Activated CD4-positive, alpha-beta T cell treated with anti-CD3 and anti-CD28 coated beads for 24 hours (primary cell): ENCODE results near the gene PPP2R5C.

Experiments
- DNase-seq, 2 donors: peaks; one replicate each; pipeline ENCODE4 v3.0.0-alpha.2; 2020; ENCODE audit warnings: low read depth in 2 of 2

Gene PPP2R5C

DNA sequence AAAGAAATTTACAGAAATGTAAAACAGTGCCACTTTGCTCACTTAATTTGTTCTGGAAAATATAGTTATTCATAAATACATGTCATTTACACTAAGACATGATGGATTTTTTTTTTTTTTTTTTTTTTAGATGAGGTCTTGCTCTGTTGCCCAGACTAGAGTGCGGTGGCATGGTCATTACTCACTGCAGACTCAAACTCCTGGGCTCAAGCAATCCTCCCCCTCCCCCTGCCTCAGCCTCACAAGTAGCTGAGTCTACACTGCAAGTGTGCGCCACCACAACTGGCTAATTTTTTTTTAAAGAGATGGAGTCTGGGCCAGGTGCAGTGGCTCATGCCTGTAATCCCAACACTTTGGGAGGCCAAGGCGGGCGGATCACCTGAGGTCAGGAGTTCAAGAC lies 101.2 kb downstream of the PPP2R5C start:
- DNase-seq, result no peak

DNA sequence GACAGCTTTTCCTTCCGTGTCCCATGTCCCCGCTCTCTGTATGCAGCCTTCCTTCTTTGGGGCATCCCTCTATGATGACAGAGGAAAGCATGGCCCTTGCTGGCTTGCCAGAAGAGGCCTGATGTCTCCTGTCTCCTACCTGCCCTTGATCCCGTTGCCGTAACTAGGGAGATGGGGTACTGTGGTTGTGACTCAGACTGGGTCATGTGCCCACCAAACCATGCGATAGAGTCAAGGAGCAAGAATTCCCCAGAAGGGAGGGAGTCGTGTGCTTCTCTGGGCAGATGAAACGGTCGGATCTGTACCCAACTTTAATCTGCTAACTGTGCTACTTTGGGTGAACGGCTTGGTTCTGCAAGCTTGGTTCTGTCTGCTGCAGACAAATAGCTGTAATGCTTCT lies 103.8 kb downstream of the PPP2R5C start:
- no peak for DNase-seq

DNA sequence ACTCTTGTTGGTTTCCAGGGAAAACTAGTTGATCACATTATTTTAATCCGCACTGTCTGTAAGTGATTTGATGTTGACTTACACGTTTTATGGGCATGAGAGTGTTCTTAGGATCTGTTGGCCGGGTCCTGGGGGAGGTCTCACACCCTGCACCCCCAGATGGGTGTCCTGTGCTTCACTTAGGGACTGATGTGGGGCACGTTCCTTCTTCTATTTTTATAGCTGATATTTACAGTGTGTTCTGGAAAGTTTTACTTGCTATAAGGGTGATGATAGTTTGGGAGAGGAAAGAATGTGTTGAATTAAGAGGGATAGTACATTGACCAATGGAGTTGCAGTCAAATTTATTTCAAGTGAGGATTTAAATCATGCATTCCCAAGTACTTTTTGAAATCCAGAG lies 106.3 kb downstream of the PPP2R5C start:
- no peak for DNase-seq

DNA sequence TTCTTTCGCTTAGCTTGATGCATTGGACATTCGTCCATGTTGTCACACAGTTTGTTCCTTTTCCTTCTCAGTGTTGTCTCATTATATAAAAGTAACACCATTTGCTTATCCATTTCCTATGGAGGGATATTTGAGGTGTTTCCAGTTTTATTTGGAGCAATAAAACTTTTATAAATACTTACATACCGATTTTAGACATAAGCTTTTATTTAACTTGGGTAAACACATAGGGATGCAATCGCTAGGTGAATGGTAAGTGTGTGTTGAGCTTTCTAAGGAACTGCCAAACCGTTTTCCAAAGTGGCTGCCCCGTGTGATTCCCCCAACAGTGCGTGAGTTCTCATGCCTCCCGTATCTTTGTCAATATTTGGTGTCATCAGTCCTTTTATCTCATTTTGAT lies 107.7 kb downstream of the PPP2R5C start:
- no peak for DNase-seq

DNA sequence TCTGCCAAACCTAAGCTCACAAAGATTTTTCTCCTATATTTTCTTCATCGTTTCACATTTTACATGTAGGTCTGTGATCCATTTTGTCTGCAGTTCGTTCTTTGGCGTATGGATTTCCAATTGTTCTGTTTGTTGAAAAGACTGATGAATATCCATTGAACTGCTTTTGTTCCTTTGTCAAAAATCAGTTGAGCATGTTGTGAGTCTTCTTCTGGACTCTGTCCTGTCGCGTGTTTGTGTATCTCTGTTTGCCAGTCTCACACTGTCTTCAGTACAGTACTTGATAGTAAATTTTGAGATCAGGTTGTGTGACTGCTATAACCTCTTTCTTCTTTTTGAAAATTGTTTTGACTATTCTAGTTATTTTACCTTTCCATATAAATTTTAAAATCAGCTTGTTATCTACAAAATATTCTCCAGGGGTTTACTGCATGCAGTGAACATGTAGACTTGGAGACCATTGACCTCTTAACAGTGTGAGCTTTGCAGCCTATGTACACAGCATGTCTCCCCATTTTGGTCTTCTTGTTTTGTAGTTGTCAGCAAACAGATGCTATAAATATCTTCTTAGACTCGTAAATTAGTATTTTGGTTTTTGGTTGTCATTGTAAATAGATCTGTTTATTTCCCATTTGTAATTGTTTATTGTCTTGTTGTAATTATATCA lies 108.9 kb downstream of the PPP2R5C start:
- DNase-seq, result no peak

DNA sequence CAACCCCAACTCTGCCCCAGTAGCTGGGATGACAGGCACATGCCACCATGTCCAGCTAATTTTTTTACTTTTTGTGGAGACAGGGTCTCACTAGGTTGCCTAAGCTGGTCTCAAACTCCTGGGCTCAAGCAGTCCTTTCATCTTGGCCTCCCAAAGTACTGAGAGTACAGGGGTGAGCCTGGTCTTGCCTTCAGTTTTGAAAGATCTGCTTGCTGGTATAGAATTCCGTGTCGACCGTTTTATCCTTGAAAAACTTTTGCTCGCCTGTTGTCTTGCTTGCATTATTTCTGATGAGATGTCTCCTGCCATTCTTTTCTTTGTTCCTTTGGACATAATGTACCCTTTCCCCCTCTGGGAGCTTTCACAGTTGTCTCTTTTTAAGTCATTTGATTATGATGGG lies 110.8 kb downstream of the PPP2R5C start:
- no peak for DNase-seq

DNA sequence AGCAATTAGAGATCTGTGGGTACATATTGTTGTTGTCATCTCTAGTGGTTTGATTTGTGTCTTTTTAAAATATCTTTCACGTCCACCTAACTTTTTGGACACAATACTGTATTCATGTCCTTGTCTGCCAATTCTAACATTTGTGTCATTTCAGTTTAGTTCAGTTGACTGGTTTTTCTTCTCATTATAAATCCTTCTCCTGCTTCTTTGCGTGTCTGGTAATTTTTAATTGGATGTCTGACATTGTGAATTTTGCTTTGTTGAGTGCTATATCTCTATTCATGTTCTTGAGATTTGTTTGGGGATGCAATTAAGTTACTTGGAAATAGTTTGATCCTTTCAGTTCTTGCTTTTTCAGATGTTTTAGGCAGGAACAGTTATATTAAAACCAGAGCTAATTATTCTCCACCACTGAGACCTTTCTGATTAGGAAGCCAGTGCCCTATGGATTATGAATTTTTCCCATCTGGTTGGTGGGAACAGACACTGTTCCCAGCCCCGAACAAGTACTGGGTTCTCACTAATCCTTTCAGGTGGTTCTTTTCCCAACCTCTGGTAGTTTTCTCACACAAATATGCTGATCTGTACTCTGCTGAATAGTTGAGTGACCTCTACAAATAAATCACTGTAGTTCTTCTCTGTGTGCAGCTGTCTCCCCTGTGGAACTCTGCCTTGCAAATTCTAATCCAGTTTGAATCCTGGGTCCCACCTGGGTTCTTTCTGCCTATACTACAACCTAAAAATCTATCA lies 111.7 kb downstream of the PPP2R5C start:
- DNase-seq, result no peak

DNA sequence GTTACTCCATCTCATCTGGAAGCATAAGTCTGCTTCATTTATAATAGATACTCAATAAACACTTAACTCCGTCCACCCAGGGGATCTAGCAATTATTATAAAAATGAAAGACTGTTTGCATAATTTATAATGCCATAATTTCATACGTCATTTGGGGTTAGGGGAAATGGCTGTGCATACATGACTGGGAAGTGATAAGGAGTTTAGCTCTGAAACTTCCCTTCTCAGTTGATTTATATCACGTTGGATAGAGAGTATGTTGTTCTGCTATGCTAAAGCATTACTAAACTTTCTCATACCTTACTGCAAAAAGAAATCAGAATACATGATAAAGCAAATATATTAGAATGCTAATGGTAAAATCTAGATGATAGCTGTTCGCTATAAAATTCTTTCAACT lies 112.5 kb downstream of the PPP2R5C start:
- DNase-seq, result no peak

DNA sequence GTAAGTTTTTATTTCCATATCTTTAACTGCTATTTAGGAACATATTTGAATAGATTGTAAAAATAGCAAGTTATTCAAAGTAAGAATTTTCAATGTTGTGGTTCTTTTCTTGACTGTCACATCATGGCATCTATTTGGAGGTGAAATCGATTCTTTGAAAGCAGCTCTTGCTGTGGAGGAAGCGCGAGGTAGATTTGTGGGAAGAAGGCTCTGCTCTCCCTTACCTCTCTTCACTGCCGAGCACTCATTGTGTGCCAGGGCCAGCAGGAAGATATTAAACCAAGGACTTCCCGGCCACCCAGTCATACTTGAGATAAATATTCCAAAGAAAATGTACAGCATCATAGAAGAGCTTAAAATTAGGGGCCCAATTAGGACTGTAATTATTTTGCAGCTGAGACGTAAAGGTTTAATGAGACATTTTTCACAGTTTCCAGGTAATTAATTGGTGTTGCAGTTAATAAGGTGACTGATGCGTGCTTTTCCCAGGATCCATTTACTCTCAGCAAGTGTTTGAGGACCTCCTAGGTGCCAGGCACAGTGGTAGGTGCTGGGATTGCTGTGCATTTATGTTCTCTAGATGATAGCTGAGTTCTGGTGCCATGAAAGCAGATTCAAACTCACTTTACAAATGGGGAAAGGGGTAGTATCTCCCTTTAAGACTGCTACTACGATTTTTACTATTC lies 113.7 kb downstream of the PPP2R5C start:
- no peak for DNase-seq

DNA sequence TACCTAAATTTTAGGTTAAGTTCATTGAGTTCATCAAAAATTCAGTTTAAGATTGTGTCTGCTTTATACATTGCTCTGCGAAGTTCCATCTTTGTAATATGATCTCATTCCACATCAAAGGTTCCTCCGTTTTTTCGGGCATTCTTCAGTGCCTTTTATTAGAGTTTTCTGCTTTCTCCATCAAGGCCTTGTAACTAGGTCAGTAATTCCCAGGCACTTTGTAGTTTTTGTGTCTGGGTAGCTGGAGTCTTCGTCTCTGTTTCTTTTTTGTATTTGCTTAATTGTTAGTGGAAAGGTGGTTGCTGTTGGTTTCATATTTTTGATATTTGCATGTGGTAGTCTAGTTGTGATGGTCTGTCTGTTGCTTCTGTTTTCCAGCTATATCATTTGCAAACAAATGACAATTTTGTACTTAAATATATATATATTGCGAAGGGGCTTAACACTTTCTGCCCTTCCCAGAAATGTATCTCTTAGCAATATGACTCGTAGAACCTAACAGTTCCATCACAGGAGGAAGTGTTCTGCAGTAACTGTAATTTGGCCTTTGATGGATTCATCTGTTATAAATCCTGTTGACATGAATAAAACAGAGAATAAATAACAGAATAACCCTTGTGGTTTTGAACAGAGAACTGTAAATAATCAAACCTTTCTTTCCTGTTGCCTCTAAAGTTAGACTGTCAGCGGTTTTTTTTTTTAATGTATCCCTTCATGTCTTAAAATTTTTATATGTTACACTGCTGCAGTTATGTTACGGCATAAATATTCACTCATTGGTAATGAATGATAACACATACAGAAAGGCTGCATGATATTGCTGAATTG lies 114.4 kb downstream of the PPP2R5C start:
- no peak for DNase-seq

DNA sequence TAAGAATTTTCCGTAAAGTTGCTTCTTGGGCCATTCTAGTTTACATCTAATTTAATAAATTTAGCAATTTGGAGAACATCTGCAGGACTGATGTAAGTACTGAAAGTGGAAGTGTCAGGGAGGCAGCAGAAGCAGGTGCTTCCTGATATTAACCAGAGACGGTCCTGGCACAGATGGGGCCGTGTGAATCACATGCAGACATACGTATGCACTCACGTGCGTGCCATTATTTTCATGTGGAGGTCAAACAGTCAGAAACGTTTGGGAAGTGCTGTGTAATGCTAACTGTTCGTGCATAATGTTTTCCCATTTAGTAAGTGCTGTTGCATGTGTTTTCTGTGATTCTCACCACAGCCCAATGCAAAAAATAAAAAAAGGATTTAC lies 115.0 kb downstream of the PPP2R5C start:
- peak; percentile 45 to 55 for DNase-seq

DNA sequence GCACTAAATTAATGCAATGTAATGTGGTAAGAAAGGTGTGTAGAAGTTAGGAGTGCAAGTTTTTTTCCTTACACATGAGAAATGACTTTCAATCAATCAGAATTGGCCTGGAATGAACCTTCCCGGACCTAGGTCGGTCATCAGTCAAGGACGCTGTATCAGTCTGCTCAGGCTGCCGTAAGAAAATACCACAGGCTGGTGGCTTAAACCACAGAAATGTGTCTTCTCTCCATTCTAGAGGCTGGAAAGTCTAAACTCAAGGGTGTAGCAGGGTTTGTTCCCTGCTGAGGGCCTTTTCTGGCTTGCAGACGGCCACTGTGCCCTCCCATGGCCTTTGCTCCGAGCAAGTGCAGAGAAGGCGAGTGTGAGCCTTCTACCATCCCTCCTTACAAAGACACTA lies 116.3 kb downstream of the PPP2R5C start:
- no peak for DNase-seq

DNA sequence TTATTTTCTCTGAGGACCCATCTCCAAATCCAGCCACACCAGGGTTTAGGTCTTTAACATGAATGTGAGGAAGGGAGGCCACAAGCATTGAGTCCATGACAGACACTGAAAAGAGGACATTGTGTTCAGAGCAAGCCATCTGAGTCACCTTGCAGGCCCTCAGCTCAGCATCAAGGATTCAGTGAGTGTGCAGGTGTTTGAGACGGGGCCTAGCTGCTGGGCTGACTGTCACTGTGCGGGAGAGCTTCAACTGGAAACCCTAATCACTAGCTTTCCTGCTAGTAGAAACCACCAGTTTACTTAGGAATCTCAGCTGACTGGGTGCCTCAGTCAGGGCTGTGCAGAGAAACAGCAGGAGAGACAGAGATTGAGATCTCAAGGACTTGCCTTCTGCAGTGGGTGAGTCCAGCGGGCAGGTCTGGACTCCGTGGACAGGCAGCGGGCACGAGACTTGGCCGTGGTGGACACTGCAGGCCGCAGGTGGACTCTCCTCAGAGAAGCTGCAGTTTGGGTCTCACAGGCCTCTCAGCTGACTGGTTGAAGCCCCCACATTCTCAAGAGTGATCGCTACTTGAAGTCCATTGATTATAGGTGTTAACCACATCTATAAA lies 116.8 kb downstream of the PPP2R5C start:
- no peak for DNase-seq

DNA sequence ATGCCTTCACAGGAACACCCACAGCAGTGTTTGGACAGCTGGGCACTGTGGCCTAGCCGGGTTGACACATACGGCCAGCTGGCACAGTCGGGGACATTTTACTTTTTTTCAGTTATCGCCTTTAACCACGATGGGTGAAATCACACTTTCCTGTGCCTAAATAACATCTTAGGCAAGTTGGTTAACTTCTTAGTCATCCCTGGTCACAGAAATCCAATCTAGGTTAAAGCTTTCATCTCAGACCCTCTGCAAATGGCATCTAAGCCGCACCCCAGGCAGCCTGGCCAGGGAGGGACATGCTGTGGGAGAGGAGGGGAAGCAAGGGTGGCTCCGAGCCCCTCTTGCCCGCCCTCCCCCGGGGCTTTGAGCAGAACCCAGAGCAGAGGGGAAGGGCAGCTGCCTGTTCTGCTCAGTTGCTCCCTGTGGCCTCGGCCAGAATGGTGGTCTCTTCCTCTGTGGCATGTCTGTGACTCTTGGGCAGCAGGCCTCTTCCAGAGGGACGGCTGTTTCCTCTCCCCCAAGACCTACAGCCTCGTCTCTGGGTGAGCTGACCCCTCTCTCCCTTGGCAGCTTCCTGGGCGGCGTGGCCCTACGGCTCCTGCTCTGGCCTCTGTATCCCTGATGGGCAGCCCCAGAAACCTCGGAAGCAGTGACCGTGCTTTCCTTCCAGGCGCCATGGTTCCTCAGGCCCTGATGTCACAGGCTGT lies 117.5 kb downstream of the PPP2R5C start:
- DNase-seq, result no peak

DNA sequence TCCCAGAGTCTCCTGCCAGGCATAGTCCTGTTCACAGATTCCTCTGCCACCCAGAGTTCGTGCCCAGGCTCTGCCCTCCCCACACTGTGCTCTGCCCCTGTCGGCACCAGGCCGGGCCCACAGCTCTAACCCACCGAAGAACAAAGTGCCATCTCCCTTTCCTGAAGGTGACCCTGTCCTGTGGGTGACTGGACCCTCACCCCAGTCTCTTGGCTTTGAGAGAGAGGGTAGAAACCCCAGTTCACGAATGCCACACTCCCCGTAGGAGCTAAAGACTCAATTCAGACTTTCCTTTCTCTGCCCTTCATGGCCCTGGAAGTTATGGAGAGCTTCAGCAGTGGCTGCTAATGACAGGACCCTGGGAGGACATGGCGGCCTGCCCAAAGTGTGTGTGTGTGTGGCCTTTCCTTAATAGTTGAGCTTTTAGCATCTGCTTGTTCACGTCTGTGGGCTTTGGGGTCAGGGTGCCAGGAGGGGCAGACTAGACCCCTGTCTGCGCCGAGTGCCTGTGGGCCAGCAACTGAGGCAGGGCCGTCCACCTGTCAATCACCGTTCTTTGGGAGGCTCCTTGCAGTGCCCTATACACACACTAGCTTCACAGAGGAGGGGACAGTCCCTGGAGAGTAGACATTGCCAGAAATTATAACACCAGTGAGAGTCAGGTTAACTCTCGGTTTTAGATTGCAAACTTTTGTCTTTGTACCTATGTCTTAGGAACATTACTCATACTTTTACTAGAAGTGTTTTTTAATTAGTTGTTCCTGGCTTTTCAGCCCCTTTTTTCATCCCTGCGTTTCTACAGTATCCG lies 118.2 kb downstream of the PPP2R5C start:
- no peak for DNase-seq

DNA sequence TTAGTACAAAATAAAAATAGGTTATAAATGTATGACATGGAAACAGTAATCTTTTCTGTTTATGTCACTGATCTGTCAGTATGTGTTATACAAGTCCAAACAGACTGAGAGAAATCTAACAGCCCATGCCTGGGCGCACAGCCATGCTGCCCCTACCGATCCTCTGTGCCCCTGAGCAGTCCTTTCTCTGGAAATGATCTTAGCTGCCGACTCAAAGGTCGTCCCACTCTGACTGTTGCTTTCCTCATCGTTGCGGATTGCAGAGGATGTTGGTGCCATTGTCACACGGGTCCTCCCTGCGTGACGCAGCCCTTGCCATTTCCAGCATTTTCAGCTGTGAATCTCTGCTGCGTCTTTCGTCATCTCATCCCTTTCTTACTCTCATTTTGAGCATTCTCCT lies 119.9 kb downstream of the PPP2R5C start:
- DNase-seq, result no peak

DNA sequence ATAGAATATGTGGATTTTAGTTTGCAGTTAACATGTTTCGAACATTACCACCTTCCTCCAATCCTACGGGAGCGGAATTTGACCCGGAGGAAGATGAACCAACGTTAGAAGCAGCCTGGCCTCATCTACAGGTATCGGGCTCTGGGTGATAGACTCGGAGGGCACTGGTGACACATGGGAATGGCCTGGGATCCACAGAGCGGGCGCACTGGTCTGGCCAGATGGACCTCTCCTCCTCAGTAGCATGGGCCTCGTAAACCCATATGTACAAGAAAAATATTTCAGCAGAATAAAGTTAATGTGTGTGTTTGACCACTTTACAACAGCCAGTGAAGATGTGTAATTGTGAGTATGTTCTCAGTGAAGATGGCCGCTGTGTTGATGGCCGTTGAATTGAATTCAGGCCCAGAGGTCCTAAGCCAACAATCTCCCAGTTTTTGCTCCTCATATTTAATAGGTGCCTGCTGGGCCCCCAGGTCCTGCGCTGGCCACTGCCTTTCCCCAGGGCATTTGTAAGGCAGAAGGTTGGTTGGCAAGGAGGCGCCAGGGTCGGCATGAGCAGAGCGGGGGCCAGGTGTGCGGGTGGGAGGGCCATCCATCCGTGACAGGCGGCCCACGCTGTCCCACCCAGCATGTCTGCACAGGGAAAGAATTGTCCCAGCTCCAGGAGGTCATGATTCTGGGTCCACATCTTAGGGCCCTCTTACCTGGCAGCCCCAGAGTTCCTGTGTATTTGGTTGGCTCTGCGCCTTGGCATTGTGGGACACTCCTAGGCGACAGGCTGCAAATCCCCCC lies 120.8 kb downstream of the PPP2R5C start:
- no peak for DNase-seq

DNA sequence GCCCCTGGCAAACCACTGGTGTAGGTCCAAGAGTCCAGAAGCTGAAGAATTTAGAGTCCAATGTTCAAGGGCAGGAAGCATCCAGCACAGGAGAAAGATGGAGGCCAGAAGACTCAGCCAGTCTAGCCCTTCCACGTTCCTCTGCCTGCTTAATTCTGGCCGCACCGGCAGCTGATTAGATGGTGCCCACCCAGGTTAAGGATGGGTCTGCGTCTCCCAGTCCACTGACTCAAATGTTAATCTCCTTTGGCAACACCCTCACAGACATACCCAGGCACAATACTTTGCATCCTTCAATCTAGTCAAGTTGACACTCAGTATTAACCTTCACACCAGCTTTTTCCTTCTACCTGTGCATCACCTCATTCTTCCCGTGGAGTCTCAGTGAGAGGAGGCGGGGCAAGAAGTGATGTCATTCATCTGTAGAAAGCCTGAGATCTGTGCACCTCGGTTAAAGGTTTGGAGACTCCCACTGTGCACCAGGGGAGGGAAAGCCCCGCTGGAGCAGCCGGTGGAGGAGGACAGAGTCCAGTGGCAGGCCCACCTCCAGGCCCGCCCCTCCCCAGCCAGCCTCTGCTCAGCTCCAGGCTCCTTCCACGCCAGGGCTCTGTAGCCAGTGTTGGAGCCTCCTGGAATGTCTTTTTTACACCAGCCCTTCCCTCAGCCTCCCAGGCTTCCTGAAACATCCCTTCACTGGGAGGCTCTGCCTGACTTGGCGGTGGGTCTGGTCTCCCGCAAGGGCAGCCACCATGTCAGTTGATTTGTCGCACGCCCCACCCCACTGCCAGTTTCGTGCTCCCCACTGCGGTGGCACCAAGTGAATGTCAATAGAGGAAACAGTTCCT lies 122.8 kb downstream of the PPP2R5C start:
- no peak for DNase-seq
